GM13976 (cell line): ENCODE data around the gene FAM222A.

Source experiments
- DNase-seq: peaks from one replicate; pipeline ENCODE4 v3.0.0; 2012; ENCODE audit warnings: low spot score
- CTCF ChIP-seq: IDR thresholded peaks from 2 replicates; pipeline ENCODE4 v1.5.1; 2012; ENCODE audit warnings: borderline replicate concordance, mild to moderate bottlenecking; ENCODE audit not compliant: insufficient read depth; ENCODE audit errors: extremely low read depth, missing control alignments, control extremely low read depth
- in situ Hi-C: fragments of 300-500 bp; cut with MboI; formaldehyde crosslinking; loops from one replicate; pipeline ENCODE4 v1.12.0; 2022; ENCODE audit warnings: low sequenced_read_pairs, mixed read lengths, inconsistent platforms; ENCODE audit not compliant: unreplicated experiment

FAM222A gene

GRCh38 chr12:109716092-109716479 lies 2.5 kb downstream of the FAM222A start:
- no peak for DNase-seq
- TF ChIP-seq CTCF, result no peak
- in situ Hi-C loops, result no loop called here

GRCh38 chr12:109716512-109717389 lies 3.1 kb downstream of the FAM222A start:
- no peak for DNase-seq

GRCh38 chr12:109717390-109718357 lies 4.0 kb downstream of the FAM222A start:
- in situ Hi-C loops, result no loop called here
- TF ChIP-seq CTCF, result no peak
- no peak for DNase-seq

More at GRCh38 chr12:109716512-109717389, 3.1 kb downstream of the FAM222A start:
- TF ChIP-seq CTCF, result no peak
- in situ Hi-C loops, result no loop called here

GRCh38 chr12:109718390-109718789 lies 4.8 kb downstream of the FAM222A start:
- no peak for DNase-seq
- TF ChIP-seq CTCF, result no peak
- in situ Hi-C loops, result no loop called here

- DNase-seq, result no peak
- TF ChIP-seq CTCF, result no peak
- in situ Hi-C loops, result no loop called here
Measured at GRCh38 chr12:109719123-109720022, 5.7 kb downstream of the FAM222A start.
